Muscle of leg (tissue), 11 donors: Measurements from ENCODE around the gene INTS7. TPM values are rescaled to one million over a fixed set of nuclear protein-coding genes. Genes with fewer than 3 reads are reported as not detected.

Experiments
- DNase-seq: peaks from one replicate; pipeline ENCODE4 v3.0.0; 2013
- H3K27ac ChIP-seq: one replicate; pipeline ENCODE4 v1.5.1; 2013; ENCODE audit warnings: mild to moderate bottlenecking, low read length, control low read depth
- H3K27me3 ChIP-seq: one replicate; pipeline ENCODE4 v1.6.1; 2013; ENCODE audit warnings: low read length; ENCODE audit not compliant: control insufficient read depth, insufficient read depth
- H3K36me3 ChIP-seq: one replicate; pipeline ENCODE4 v1.6.1; 2013; ENCODE audit warnings: low read length; ENCODE audit not compliant: control insufficient read depth, insufficient read depth
- H3K4me1 ChIP-seq: one replicate; pipeline ENCODE4 v1.6.1; 2013; ENCODE audit warnings: low read length; ENCODE audit not compliant: control insufficient read depth, insufficient read depth
- H3K4me3 ChIP-seq: one replicate; pipeline ENCODE4 v1.5.1; 2013; ENCODE audit warnings: low read length, control low read depth
- H3K9me3 ChIP-seq: replicated peaks from 2 replicates; pipeline ENCODE4 v1.6.1; 2013; ENCODE audit warnings: low read depth, low read length; ENCODE audit not compliant: control insufficient read depth
- WGBS: methylation state at CpG from one replicate; pipeline ENCODE4 v1.1.5; 2013; ENCODE audit warnings: missing lambda C conversion rate; ENCODE audit not compliant: insufficient coverage; 5-methylcytosine and 5-hydroxymethylcytosine counted together
- polyA plus RNA-seq, 8 donors: library from polyadenylated mRNA; unstranded; fragments of 120-200 nt; gene quantifications; one replicate each; pipeline versions ENCODE4 v1.2.1 to v1.2.3, GENCODE V29; 2013; ENCODE audit warnings: inconsistent platforms in 1 of 8, low replicate concordance in 1 of 8; ENCODE audit not compliant: insufficient read length in 8 of 8, insufficient read depth in 1 of 8
- total RNA-seq: library from RNA; stranded (reverse); fragments of 120-200 nt; gene quantifications from one replicate; pipeline ENCODE4 v1.2.4, GENCODE V29; 2013

Gene INTS7
- total and polyA plus RNA-seq, 9 donors: 11.3 to 13.9 (median 12.5) TPM

DNA sequence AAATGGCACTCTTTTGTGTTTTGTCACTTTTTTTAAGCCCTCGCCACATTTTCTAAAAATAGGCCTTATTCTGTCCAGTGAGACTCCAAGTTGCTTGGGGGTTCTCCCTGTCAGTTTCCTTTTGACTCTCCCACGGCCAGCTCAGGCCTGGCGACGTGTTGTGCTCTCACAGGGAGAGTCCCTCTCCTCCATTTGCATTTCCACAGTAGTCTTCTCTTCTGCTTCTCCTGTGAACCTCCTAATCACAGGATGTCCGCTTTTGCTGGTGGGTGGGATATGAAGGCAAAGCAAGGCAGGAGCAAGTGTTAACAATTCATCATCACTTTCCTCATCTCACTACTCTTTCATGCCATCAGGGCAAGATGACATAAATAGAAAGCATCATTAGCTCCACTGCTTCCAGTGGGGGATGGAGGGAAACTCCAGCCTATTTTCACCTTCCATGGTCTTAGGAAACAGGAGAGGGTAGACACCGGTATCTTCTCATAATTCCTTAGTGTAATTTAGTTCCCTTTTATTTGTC lies 99.8 kb downstream of the INTS7 start:
- WGBS: 40% methylated on average over 4 of the region's 6 CpGs
- peaks cover 2% of the 10 kb centered on the region for H3K36me3 ChIP-seq
- H3K4me3 ChIP-seq: no peak overlapping the region
- H3K27me3 ChIP-seq: no peaks in the 10 kb centered on the region
- DNase-seq: peak; percentile 36
- H3K4me1 ChIP-seq: peaks cover 13% of the 10 kb centered on the region
- no peaks in the 10 kb centered on the region for H3K9me3 ChIP-seq
- no peak overlapping the region for H3K27ac ChIP-seq

DNA sequence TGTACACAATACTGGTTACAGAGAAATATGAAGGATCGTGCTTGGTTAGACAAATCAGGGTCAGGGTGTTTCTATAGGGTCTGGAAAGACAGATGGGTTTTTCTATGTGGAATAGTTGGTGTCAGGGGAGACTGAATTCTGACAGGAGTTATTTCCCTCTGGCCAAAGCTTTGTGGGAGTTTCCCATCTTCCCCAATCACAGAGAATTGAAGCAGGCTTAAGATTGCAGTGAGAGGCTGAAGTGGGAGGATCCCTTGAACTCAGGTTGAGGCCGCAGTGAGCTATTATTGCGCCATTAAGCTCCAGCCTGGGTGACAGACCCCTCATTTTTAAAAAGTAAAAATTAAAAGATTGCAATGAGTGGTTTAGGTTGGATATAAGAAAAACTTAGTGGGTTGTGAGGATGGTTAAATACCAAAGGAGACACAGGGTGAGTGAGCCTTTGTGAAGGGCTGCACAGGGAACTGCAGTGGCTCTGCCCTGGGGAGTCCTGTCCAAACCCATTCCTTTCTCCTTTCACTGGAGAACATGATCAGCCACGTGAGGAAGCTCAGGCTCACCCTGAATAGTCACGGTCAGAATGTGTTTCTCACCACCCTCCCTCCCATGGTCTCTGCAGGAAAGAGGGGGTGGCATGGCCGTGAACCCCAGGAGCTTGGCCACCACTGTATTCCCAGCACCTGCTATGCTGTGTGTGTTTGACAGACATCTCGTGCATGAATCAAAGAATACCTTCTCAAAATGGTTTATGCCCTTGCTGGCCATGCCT lies 101.2 kb downstream of the INTS7 start:
- DNase-seq: no peak
- Histone ChIP-seq H3K9me3 (no peaks in the 10 kb centered on the region), H3K27me3 (no peaks in the 10 kb centered on the region), H3K36me3 (no peaks in the 10 kb centered on the region), H3K4me3 (no peak overlapping the region), H3K4me1 (peaks cover 13% of the 10 kb centered on the region), H3K27ac (no peak overlapping the region)
- WGBS: 83% methylated on average over 2 of the region's 7 CpGs

DNA sequence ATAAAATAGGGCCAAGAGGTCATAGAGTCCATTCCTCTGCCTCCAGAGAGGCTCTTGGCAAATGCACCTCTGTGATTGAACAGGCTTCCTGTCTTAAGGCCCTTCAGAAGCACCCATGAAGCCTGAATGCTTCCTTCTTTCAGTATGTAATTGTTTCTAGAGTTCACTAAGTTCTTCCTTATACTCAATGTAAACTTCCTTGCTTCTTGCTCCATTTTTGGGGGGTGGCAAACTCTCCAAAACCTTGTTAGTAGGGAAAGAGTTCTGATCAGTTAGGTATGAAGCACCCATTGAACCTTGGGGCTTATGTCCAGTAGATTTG lies 102.5 kb downstream of the INTS7 start:
- no peak for DNase-seq
- Histone ChIP-seq H3K4me1 (peaks cover 13% of the 10 kb centered on the region), H3K36me3 (no peaks in the 10 kb centered on the region), H3K27me3 (no peaks in the 10 kb centered on the region), H3K9me3 (no peaks in the 10 kb centered on the region), H3K4me3 (no peak overlapping the region), H3K27ac (peak overlapping the region; percentile 5)

DNA sequence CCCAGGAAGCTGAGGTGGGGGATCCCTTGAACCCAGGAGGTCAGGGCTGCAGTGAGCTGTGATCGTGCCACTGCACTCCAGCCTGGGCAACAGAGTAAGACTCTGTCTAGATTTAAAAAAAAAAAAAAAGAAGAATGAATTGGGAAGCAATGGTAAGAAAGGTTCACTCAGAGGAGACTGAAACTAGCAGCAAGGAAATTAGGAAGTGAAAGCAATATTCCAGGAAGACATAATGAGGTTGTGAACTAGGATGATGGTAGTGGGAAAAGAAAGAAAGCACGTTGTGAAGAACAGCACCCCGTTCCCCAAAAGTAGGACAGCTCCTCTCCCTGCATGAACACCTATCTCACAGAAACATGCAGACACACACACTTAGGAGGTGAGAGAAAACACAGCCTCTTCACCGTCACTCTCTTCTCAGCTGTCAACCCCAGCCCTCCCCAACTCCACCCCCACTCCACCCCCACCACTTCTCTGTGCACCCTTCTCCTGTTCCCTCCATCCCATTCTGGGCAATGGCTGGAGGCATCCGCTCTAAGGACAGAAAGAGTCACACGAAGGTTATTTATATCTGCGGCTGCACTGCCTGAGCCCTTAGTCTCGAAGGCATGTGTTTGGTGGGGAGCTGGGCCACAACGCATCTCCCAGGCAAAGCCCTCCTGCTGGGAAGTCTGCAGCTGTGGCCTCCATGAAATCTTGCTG lies 103.0 kb downstream of the INTS7 start:
- Histone ChIP-seq H3K9me3 (no peaks in the 10 kb centered on the region), H3K4me3 (no peak overlapping the region), H3K27me3 (no peaks in the 10 kb centered on the region), H3K27ac (peak overlapping the region; percentile 5), H3K4me1 (peaks cover 13% of the 10 kb centered on the region), H3K36me3 (no peaks in the 10 kb centered on the region)
- WGBS: 46% methylated on average over 4 of the region's 9 CpGs
- DNase-seq: peak; percentile 55

DNA sequence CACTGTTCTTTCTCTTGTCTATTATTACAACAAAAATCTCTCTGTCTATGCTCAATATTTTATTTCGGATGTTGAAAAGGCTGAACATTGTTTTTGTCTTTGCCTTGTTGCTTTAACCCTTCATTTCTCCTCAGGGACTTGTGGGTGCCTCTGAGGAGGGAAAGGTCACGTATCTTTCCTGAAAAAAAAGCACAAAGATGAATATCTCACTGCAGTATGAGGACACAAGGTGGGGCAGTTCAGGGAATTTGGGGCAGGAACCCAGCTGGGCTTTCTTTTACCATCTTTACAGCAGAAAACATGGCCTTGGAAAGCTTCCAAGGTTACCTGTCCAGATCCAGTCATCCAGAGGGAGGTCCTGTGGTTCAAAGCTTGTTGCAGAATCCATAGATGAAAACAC lies 105.7 kb downstream of the INTS7 start:
- Histone ChIP-seq H3K4me1 (peaks cover 17% of the 10 kb centered on the region), H3K9me3 (no peaks in the 10 kb centered on the region), H3K4me3 (no peak overlapping the region), H3K27ac (no peak overlapping the region), H3K27me3 (no peaks in the 10 kb centered on the region), H3K36me3 (no peaks in the 10 kb centered on the region)
- WGBS: no CpG with 5 or more reads among the region's 2 CpGs
- DNase-seq: no peak

DNA sequence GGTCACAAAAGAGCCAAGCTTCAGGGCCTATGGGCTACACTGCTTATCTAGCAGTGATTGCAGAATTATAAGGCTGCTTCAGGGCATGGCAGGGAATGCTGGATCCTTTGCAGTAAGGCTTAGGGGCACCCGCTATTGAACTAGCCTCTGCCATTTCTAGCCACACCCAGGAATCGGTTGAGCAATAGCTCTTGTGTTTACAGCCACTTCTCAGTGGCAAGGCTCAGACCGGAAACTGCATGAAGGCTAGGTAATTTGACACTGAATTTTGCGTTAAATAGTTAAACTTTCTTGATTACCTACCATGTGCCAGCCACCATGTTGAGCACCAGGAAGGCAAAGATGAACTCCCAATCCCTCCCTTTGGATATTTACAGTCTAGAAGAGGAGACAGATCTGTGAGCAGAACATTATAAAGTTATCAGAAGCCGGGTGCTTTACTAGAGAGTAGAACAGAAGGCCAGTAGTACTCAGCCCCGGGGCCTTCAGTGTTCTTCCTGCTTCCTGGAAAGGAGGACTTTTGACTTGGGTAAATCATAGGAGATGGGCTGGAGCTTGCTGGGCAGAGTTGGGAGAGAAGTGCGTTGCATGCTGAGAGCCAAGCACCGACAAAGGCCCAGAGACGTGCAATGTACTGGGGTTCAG lies 106.2 kb downstream of the INTS7 start:
- Histone ChIP-seq H3K4me1 (peaks cover 20% of the 10 kb centered on the region), H3K27me3 (no peaks in the 10 kb centered on the region), H3K9me3 (no peaks in the 10 kb centered on the region), H3K36me3 (no peaks in the 10 kb centered on the region), H3K27ac (no peak overlapping the region), H3K4me3 (no peak overlapping the region)
- WGBS: 69% methylated on average over 6 of the region's 9 CpGs
- peak; percentile 22 for DNase-seq

DNA sequence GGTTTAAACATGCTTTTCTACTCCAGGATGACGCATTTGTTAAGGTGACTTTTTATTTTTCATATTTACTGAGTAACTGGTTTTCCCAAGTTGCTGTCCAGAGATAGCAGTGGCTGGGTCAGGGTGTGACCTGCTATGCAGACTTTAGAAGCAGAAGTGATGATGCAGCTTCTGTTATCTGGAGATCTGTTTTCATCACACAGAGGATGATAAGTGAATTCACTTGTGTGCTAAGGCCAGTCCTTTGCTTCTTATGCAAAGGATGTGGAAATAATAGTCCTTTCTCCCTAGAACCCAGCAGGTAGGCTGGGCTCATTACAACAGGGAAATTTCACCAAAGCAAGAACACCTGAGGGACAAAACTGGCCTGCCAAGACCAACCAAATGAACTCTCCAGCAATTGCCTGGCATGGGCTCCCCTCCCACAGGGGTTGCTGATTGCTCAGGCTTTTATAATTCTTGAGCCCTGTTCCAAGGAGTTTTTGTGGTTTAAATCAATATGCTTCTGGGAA lies 107.0 kb downstream of the INTS7 start:
- Histone ChIP-seq H3K27me3 (no peaks in the 10 kb centered on the region), H3K4me3 (no peak overlapping the region), H3K36me3 (no peaks in the 10 kb centered on the region), H3K27ac (no peak overlapping the region), H3K9me3 (no peaks in the 10 kb centered on the region), H3K4me1 (peaks cover 19% of the 10 kb centered on the region)
- no peak for DNase-seq
- no CpG with 5 or more reads among the region's 1 CpG for WGBS

DNA sequence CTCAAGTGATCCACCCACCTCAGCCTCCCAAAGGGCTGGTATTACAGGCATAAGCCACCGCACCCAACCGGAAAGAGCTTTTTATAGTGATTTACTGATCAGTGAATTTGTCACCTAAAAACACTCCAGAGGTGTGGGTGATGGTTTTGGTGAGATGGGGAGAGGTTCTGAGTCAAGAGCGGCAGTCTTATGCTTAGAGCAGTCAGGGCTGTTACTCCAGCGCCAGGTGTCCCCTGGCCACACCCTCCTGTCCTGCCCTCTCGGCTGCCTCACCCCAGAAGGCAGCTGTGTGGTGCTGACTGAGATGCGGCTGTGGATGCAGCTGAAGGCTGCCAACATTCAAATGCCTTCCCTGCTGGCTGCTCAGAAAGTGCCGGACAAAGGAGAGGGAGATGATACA lies 110.3 kb downstream of the INTS7 start:
- Histone ChIP-seq H3K9me3 (no peaks in the 10 kb centered on the region), H3K4me1 (peaks cover 14% of the 10 kb centered on the region), H3K4me3 (no peak overlapping the region), H3K36me3 (no peaks in the 10 kb centered on the region), H3K27ac (no peak overlapping the region), H3K27me3 (no peaks in the 10 kb centered on the region)
- peak; percentile 78 for DNase-seq
- WGBS: 59% methylated on average over 4 of the region's 7 CpGs

DNA sequence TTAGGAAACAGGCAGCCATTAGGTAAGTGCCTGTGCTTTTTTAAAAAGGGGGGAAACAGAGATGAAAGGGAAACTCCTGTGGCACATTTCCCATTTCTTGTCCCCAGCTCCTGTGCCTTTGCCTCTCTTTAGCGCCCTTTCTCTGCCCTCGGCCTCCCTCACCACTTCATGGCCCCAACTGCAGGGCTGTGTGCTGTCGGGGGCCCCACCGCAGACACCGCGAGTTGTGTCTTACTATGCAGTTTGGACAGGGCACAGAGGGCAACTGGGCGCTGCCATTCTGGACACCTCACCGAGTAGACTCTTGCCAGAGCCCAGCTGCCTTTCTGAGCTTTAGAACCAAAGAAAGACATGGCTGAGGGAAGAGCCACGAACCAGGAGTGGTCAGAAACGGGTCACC lies 111.1 kb downstream of the INTS7 start:
- no peaks in the 10 kb centered on the region for H3K27me3 ChIP-seq
- no peaks in the 10 kb centered on the region for H3K36me3 ChIP-seq
- no peak overlapping the region for H3K27ac ChIP-seq
- no peaks in the 10 kb centered on the region for H3K9me3 ChIP-seq
- peaks cover 14% of the 10 kb centered on the region for H3K4me1 ChIP-seq
- 85% methylated on average over 9 of the region's 10 CpGs for WGBS
- no peak overlapping the region for H3K4me3 ChIP-seq
- no peak for DNase-seq

DNA sequence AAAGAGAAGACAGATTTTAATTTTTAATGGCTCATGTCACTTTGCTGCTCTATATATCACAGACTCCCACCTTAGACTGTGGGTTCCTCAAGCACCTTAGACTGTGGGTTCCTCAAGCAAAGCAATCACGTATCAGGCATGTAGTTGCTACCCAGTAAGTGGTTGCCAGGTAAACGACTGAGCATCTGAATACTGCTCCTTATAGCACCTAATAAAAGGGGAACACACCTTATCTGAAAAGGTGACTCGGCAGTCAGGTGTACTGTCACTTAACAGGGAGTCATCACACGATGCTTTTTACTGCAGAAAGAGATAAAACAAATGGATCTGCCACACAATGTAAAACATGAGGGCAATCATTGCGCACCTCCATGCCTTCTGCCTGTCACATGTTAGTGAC lies 112.3 kb downstream of the INTS7 start:
- Histone ChIP-seq H3K9me3 (no peaks in the 10 kb centered on the region), H3K4me3 (no peak overlapping the region), H3K36me3 (no peaks in the 10 kb centered on the region), H3K27ac (no peak overlapping the region), H3K27me3 (no peaks in the 10 kb centered on the region), H3K4me1 (peaks cover 14% of the 10 kb centered on the region)
- no peak for DNase-seq
- WGBS: 85% methylated on average over 4 of the region's 5 CpGs
